IMR-90 (cell line): ENCODE measurements around the gene XRCC5.

Experiments used
- CEBPB ChIP-seq: IDR thresholded peaks from 2 replicates; pipeline ENCODE4 v1.6.1; 2012; ENCODE audit warnings: low read depth, low read length, improper control_type of control experiment
- FOS ChIP-seq: fragments of 150-350 bp; IDR thresholded peaks from 2 replicates; pipeline ENCODE4 v1.6.1; 2016; ENCODE audit warnings: low read depth, low read length
- MAFK ChIP-seq: IDR thresholded peaks from 2 replicates; pipeline ENCODE4 v1.6.1; 2012; ENCODE audit warnings: low read depth, low read length, improper control_type of control experiment
- MAZ ChIP-seq: IDR thresholded peaks from 2 replicates; pipeline ENCODE4 v1.6.1; 2012; ENCODE audit warnings: low read depth, mild to moderate bottlenecking, low read length, improper control_type of control experiment, moderate library complexity, borderline replicate concordance
- MXI1 ChIP-seq: IDR thresholded peaks from 2 replicates; pipeline ENCODE4 v1.6.1; 2012; ENCODE audit warnings: low read depth, mild to moderate bottlenecking, low read length, moderate library complexity, borderline replicate concordance
- POLR2A ChIP-seq: IDR thresholded peaks from 2 replicates; pipeline ENCODE4 v1.6.1; 2012; ENCODE audit warnings: mild to moderate bottlenecking, low read depth, low read length
- RAD21 ChIP-seq: IDR thresholded peaks from 2 replicates; pipeline ENCODE4 v1.6.1; 2012; ENCODE audit warnings: low read length, improper control_type of control experiment
- RCOR1 ChIP-seq: IDR thresholded peaks from 2 replicates; pipeline ENCODE4 v1.6.1; 2012; ENCODE audit warnings: mild to moderate bottlenecking, low read length, improper control_type of control experiment; ENCODE audit not compliant: insufficient replicate concordance
- RFX5 ChIP-seq: IDR thresholded peaks from 2 replicates; pipeline ENCODE4 v1.8.0; 2012; ENCODE audit warnings: low read depth, mild to moderate bottlenecking, low read length, moderate library complexity
- SMC3 ChIP-seq: fragments of 150-350 bp; IDR thresholded peaks from 2 replicates; pipeline ENCODE4 v1.6.1; 2016; ENCODE audit warnings: low read depth, mild to moderate bottlenecking, antibody characterized with exemption, low read length, moderate library complexity
- TF ChIP-seq, protein P1 (sequence below): conservative IDR thresholded peaks from 2 replicates; pipeline ENCODE4 v1.5.1; 2012; ENCODE audit warnings: mild to moderate bottlenecking, low read depth, low read length, improper control_type of control experiment
- TF ChIP-seq, protein P2 (sequence below): fragments of 150-350 bp; IDR thresholded peaks from 2 replicates; pipeline ENCODE4 v1.6.1; 2017; ENCODE audit warnings: mild to moderate bottlenecking, antibody characterized with exemption, low read length, low read depth

GRCh38 chr2:216108310-216108966, 710 bp upstream of the XRCC5 start:
- TF ChIP-seq, protein P1, sequence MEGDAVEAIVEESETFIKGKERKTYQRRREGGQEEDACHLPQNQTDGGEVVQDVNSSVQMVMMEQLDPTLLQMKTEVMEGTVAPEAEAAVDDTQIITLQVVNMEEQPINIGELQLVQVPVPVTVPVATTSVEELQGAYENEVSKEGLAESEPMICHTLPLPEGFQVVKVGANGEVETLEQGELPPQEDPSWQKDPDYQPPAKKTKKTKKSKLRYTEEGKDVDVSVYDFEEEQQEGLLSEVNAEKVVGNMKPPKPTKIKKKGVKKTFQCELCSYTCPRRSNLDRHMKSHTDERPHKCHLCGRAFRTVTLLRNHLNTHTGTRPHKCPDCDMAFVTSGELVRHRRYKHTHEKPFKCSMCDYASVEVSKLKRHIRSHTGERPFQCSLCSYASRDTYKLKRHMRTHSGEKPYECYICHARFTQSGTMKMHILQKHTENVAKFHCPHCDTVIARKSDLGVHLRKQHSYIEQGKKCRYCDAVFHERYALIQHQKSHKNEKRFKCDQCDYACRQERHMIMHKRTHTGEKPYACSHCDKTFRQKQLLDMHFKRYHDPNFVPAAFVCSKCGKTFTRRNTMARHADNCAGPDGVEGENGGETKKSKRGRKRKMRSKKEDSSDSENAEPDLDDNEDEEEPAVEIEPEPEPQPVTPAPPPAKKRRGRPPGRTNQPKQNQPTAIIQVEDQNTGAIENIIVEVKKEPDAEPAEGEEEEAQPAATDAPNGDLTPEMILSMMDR, result no peak
- TF ChIP-seq CEBPB (no peak), MXI1 (no peak), RCOR1 (no peak), POLR2A (no peak), RAD21 (no peak), MAZ (no peak), SMC3 (no peak), FOS (no peak), RFX5 (no peak), MAFK (no peak)
- TF ChIP-seq, protein P2, sequence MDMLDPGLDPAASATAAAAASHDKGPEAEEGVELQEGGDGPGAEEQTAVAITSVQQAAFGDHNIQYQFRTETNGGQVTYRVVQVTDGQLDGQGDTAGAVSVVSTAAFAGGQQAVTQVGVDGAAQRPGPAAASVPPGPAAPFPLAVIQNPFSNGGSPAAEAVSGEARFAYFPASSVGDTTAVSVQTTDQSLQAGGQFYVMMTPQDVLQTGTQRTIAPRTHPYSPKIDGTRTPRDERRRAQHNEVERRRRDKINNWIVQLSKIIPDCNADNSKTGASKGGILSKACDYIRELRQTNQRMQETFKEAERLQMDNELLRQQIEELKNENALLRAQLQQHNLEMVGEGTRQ, result no peak
